ENCODE data around the gene NFIB.

Gene NFIB

GRCh38 chr9:14248149-14248548 lies 65.8 kb downstream of the NFIB start:
- no peak for TF ChIP-seq CTCF (IDR thresholded peaks at IDR 0.05; ENCODE audit: insufficient read depth, low read length, poor library complexity, severe bottlenecking)
- no peak for DNase-seq (ENCODE audit: extremely low read depth, insufficient read length)
- H3K36me3 ChIP-seq (ENCODE audit: control insufficient read depth, insufficient read depth, low read length) = no peaks in the 10 kb centered on the region
- no peak overlapping the region for H3K4me3 ChIP-seq (replicated peaks; ENCODE audit: low read depth, low read length)
- H3K27me3 ChIP-seq (replicated peaks; ENCODE audit: control insufficient read depth, insufficient read depth, low read length) = no peaks in the 10 kb centered on the region; the same call in 1 of the 2 replicates

- H3K36me3 ChIP-seq (ENCODE audit: control insufficient read depth, insufficient read depth, low read length) = no peaks in the 10 kb centered on the region
- H3K27me3 ChIP-seq (replicated peaks; ENCODE audit: control insufficient read depth, insufficient read depth, low read length) = no peaks in the 10 kb centered on the region; the same call in 1 of the 2 replicates
- DNase-seq (ENCODE audit: extremely low read depth, insufficient read length) = no peak
- TF ChIP-seq CTCF (IDR thresholded peaks at IDR 0.05; ENCODE audit: insufficient read depth, low read length, poor library complexity, severe bottlenecking) = no peak
- H3K4me3 ChIP-seq (replicated peaks; ENCODE audit: low read depth, low read length) = no peak overlapping the region
Measured at GRCh38 chr9:14247577-14247976, 66.4 kb downstream of the NFIB start.

- no peak for DNase-seq (ENCODE audit: extremely low read depth, insufficient read length)
- no peak for TF ChIP-seq CTCF (IDR thresholded peaks at IDR 0.05; ENCODE audit: insufficient read depth, low read length, poor library complexity, severe bottlenecking)
- H3K27me3 ChIP-seq (replicated peaks; ENCODE audit: control insufficient read depth, insufficient read depth, low read length) = no peaks in the 10 kb centered on the region; the same call in 1 of the 2 replicates
- H3K36me3 ChIP-seq (ENCODE audit: control insufficient read depth, insufficient read depth, low read length) = no peaks in the 10 kb centered on the region
- no peak overlapping the region for H3K4me3 ChIP-seq (replicated peaks; ENCODE audit: low read depth, low read length)
Measured at GRCh38 chr9:14246951-14247350, 67.0 kb downstream of the NFIB start.

- Histone ChIP-seq H3K36me3 (ENCODE audit: control insufficient read depth, insufficient read depth, low read length) (no peaks in the 10 kb centered on the region), H3K27me3 (replicated peaks; ENCODE audit: control insufficient read depth, insufficient read depth, low read length) (no peaks in the 10 kb centered on the region; the same call in 1 of the 2 replicates), H3K4me3 (replicated peaks; ENCODE audit: low read depth, low read length) (no peak overlapping the region)
- no peak for TF ChIP-seq CTCF (IDR thresholded peaks at IDR 0.05; ENCODE audit: insufficient read depth, low read length, poor library complexity, severe bottlenecking)
- no peak for DNase-seq (ENCODE audit: extremely low read depth, insufficient read length)
Measured at GRCh38 chr9:14245901-14246525, 67.9 kb downstream of the NFIB start.

- H3K36me3 ChIP-seq (ENCODE audit: control insufficient read depth, insufficient read depth, low read length) = no peaks in the 10 kb centered on the region
- no peak for DNase-seq (ENCODE audit: extremely low read depth, insufficient read length)
- H3K4me3 ChIP-seq (replicated peaks; ENCODE audit: low read depth, low read length) = no peak overlapping the region
- H3K27me3 ChIP-seq (replicated peaks; ENCODE audit: control insufficient read depth, insufficient read depth, low read length) = no peaks in the 10 kb centered on the region
- TF ChIP-seq CTCF (IDR thresholded peaks at IDR 0.05; ENCODE audit: insufficient read depth, low read length, poor library complexity, severe bottlenecking) = no peak
Measured at GRCh38 chr9:14243514-14244042, 70.4 kb downstream of the NFIB start.
